HS-5 (cell line): ENCODE results near the gene ATP1B1.
"Not testable (repeated sequence)": the region's sequence is repeated elsewhere in the genome, so short reads cannot be mapped to it uniquely, and the experiment has no call there.

ENCODE experiments used
- DNase-seq: peaks from one replicate; pipeline ENCODE4 v3.0.0-alpha.2; 2012; ENCODE audit warnings: low read depth

ATP1B1 gene

GRCh38 chr1:169115891-169116585 lies 9.5 kb downstream of the ATP1B1 start:
- DNase-seq, result no peak

DNA sequence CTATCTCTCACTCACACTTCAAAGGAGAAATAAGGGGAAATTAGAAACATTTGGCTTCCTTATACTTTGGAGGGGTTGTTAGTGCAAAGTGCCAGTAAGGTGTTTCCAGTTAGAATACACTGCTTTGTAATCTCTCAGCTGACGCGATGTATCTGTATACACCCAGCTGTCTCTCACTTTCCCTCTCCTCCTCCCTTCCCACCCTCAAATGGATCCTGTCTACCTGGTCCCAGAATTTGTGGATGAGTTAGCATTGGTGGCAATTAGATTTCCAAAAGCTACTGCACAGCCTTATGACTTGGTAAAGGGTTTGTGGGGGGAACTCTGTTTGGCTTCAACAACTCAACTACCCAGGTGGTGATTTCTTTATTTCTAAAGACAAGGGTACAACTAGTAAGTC lies 10.5 kb downstream of the ATP1B1 start:
- no peak for DNase-seq

DNA sequence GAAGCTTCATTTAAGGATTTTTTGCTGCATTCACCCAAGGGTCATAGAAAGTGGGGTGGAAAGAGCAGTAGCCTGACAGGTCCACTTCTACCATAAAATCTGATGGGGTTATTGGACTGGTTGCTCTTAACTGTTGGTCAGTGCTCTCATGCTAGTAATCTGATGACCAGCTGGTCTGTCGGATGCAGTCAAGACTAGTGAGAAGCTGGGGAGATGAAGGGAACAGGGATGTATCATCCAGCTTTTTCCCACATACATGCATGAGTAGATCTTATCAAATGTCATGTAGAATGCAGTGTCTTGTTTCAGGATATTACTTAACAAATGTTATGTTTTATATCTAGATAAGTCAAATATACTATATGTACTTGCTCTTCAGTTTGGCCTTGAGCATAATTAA lies 11.1 kb downstream of the ATP1B1 start:
- no peak for DNase-seq

GRCh38 chr1:169118227-169118626 lies 11.7 kb downstream of the ATP1B1 start:
- DNase-seq, result no peak

- DNase-seq, result no peak
These were observed 12.9 kb downstream of the ATP1B1 start for GRCh38 chr1:169119405-169119804.

DNA sequence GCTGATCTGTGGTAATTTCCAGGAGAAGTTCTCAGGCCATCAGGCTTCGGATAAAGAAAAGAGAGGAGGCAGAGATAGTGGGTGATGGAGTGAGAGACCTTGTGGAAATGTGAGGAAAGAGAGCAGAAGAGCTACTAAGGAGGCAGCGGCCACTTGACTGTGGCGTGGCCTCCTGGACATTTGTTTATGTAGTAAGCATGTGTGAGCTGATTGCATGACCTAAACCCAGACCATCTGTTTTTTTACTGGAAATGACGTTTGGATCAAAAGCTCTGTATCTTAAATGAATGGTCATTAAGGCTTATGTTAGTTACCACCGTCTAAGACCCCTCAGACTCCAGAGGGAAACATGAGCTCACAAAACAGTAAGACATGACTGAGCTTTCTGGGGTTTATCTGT lies 13.6 kb downstream of the ATP1B1 start:
- DNase-seq, result no peak

DNA sequence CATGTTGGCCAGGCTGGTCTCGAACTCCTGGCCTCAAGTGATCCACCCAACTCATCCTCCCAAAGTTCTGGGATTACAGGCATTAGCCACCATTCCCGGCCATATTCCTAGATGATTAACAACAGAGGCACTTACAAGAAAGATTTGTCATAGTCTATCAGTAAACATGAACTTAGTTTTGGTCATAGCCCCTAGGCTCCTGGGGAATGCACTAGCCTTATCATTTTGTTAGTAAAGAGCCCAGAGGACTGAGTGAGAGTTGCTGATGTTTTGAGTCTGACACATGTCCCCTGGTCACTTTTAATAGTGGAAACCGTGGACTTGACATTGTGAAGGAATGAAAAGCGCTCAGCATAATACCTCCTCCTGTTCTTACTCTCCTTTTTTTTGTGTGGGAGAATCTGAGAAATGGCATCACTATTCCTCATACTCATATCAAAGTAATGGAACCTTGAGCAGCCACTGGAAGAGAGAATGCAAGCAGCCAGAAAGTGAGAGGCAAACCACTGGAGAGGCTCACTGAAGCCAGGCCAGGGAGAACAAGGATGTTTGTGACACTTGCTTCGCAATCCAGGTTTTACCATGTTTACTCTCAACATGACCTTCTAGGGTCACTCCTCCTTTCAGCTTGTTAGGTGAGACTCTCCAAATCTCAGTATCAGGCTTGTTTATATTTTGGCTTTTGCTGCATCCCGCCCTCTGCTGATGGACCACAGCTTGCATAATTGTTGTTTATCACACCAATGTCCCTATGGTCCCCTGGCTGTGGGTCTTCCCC lies 14.8 kb downstream of the ATP1B1 start:
- DNase-seq, result no peak

- no peak for DNase-seq
These were observed 16.5 kb downstream of the ATP1B1 start for GRCh38 chr1:169122976-169123375.

DNA sequence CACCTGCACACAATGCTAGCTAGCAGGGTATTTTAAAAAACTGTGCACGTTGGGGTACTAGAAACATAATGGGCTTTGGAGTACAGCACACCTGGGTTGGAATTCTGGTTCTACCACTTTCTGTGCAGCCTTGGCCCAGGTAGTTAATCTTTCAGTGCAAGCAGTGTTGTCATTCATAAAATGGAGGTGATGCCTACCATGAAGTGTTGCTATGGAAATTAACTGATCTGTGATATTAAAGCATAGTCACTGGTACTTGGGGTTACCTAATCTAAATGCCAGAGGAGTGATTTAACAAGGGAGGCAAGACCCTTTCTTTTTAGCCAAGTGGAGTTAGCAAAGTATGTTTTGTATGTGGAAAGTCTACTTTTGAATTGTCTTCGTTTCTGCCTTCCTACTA lies 18.0 kb downstream of the ATP1B1 start:
- no peak for DNase-seq

DNA sequence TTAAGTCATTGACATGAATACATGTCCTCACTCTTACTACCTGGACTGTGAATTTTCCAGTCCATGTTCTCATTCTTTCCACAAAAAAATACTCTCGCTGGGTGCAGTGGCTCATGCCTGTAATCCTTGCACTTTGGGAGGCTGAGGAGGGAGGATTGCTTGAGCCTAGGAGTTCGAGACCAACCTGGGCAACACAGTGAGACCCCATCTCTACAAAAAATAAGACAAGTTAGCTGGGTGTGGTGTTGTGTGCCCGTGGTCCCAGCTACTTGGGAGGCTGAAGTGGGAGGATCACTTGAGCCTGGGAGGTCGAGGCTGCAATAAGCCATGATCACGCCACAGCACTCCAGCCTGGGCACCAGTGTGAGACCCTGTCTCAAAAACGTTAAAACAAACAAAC lies 19.1 kb downstream of the ATP1B1 start:
- DNase-seq, result not testable (repeated sequence)

GRCh38 chr1:169126335-169126734 lies 19.8 kb downstream of the ATP1B1 start:
- DNase-seq, result no peak

- DNase-seq, result no peak
These were observed 20.8 kb downstream of the ATP1B1 start for GRCh38 chr1:169127305-169127704.

GRCh38 chr1:169128562-169128961 lies 22.1 kb downstream of the ATP1B1 start:
- no peak for DNase-seq

GRCh38 chr1:169129109-169129784 lies 22.8 kb downstream of the ATP1B1 start:
- DNase-seq, result no peak

GRCh38 chr1:169130683-169131082 lies 24.2 kb downstream of the ATP1B1 start:
- DNase-seq, result no peak

GRCh38 chr1:169132512-169133227 lies 26.2 kb downstream of the ATP1B1 start:
- no peak for DNase-seq

GRCh38 chr1:169133228-169133576 lies 26.7 kb downstream of the ATP1B1 start:
- no peak for DNase-seq

GRCh38 chr1:169133801-169134502 lies 27.5 kb downstream of the ATP1B1 start:
- DNase-seq, result no peak

DNA sequence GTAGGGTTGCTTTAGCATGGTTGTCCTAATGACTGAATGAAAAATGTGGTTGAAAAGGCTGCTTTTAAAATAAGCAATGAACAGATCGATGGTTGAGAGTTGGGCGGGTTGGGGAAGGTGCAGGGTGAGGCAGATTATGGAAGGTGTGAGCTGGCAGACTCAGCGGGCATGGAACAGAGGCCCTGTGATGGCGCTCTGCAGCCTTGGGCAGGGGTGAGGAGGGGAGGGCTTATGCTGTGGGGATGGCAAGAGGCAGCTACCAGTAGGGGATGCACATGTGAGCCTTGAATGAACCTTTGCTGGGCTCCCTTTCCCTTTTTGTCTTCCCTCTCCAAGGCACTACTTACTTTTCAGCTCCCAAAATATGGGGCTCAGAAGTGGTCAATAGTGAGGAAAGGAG lies 30.9 kb downstream of the ATP1B1 start:
- DNase-seq, result no peak

DNA sequence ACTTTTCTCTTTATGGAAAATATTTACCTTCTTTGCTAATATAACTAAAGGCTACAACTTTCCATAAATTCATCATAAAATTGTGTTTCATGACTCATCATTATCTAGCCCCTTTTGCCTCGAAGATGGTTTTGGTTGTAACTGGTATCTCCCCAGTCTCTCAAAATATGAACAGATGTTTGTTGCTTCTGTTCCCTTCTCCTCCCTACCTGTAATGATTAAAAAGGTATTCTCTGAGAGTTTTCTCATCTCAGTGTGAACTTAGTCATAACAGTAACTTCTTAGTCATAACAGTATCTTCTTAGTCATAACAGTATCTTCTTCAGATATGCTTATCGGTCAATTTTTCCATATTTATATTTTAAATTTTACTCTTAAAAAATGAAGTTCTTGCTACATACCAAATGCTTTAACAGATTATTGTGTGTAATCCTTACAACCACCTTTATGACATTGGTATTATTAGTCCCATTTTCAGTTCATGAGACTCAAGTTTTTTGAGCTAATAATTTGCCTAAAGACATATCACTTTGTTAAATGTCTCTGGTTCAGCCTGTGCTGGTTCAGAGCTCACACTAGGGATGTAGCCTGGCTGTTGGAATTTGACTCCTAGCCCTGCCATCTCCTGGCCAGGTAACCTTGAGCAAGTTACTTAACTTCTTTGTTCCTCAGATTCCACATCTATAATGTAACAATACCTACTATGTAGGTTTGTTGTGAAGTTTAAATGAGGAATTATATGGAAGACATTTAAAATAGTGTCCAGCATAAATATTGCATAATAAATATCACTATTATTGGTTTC lies 32.6 kb downstream of the ATP1B1 start:
- DNase-seq, result no peak

GRCh38 chr1:169141356-169141755 lies 34.9 kb downstream of the ATP1B1 start:
- DNase-seq, result no peak
